Heart left ventricle (tissue), 13 donors: Measurements from ENCODE around the gene PRMT5.

ENCODE experiments used
- POLR2A ChIP-seq, 2 donors: fragments of 450-650 bp; IDR thresholded peaks; one replicate each; pipeline ENCODE4 v1.6.1; 2017; ENCODE audit warnings: antibody characterized with exemption in 2 of 2, mild to moderate bottlenecking in 2 of 2, moderate library complexity in 2 of 2
- TF ChIP-seq, protein P1 (sequence below), 12 donors: fragments of 200-600 bp; sonication (generic) in 4 of 12; IDR thresholded peaks; one replicate each; pipeline versions ENCODE4 v1.5.0 to v1.8.0; 2018 to 2022; ENCODE audit warnings: antibody characterized with exemption in 12 of 12, mild to moderate bottlenecking in 5 of 12
- donor health status: ischemic (EF 13 %, LVEDD 7.1; RV severe dilation, severe dysfunction).
- donor health status: DM: no; HTN: yes; CAD: no.
- donor health status: DM: no; HTN: no; CAD: no.
- donor health status: ischemic (EF 25% LVEDD 6.9; RV normal size, moderate dysfunction).
- donor health status: ischemic (EF 25% LVEDD 5.7; RV mildly dilated, moderate dysfunction).
- donor health status: ischemic (EF 35%, LVEDD 5.7; RV mildly dilated, moderate dysfunction).
- donor health status: nonischemic (EF 11% LVEDD 7.7; RV severe dilation, severe dysfunction).
- donor health status: DM: yes; HTN: yes; CAD: no.
- donor health status: PGD.
- donor health status: ischemic (EF 29% LVEDD 5.4; RV normal size, mild dysfunction).
- donor health status: nonischemic (EF 23%, LVEDD 6.1; RV moderate dilation, normal function).

DNA sequence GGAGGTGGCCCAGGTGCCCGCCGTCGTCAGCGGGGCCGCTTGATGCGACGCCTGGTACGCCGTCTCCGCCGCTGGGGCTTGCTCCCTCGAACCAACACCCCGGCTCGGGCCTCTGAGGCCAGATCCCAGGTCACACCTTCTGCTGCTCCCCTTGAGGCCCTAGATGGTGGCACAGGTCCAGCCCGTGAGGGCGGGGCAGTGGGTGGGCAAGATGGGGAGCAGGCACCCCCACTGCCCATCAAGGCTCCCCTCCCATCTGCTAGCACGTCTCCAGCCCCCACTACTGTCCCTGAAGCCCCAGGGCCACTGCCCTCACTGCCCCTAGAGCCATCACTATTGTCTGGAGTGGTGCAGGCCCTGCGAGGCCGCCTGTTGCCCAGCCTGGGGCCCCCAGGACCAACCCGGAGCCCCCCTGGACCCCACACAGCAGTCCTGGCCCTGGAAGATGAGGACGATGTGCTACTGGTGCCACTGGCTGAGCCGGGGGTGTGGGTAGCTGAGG lies 52.1 kb downstream of the PRMT5 start:
- no peak for TF ChIP-seq POLR2A (IDR thresholded peaks at IDR 0.05)
- TF ChIP-seq, protein P1, sequence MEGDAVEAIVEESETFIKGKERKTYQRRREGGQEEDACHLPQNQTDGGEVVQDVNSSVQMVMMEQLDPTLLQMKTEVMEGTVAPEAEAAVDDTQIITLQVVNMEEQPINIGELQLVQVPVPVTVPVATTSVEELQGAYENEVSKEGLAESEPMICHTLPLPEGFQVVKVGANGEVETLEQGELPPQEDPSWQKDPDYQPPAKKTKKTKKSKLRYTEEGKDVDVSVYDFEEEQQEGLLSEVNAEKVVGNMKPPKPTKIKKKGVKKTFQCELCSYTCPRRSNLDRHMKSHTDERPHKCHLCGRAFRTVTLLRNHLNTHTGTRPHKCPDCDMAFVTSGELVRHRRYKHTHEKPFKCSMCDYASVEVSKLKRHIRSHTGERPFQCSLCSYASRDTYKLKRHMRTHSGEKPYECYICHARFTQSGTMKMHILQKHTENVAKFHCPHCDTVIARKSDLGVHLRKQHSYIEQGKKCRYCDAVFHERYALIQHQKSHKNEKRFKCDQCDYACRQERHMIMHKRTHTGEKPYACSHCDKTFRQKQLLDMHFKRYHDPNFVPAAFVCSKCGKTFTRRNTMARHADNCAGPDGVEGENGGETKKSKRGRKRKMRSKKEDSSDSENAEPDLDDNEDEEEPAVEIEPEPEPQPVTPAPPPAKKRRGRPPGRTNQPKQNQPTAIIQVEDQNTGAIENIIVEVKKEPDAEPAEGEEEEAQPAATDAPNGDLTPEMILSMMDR (IDR thresholded peaks at IDR 0.05), result no peak
